ENCODE results near the gene ERC1.

The ERC1 gene

GRCh38 chr12:1127021-1127420 lies 136.0 kb downstream of the ERC1 start:
- H3K4me2 ChIP-seq (ENCODE audit: low read depth, low read length), result no peak overlapping the region
- H4K20me1 ChIP-seq (ENCODE audit: insufficient read depth, low read length), result no peaks in the 10 kb centered on the region
- H3K4me3 ChIP-seq (ENCODE audit: low read length), result no peak overlapping the region
- no peak overlapping the region for H3K27ac ChIP-seq (ENCODE audit: low read length)
- peaks cover 4% of the 10 kb centered on the region; the same call in 1 of the 2 replicates for H3K4me1 ChIP-seq (ENCODE audit: low read length)
- TF ChIP-seq EZH2phosphoT487 (IDR thresholded peaks at IDR 0.05; ENCODE audit: low read length) (no peak), EZH2 (optimal IDR thresholded peaks at IDR 0.05; ENCODE audit: low read depth, low read length) (no peak), CTCF (IDR thresholded peaks at IDR 0.05; ENCODE audit: low read length) (no peak)
- H3K9ac ChIP-seq (ENCODE audit: low read length), result no peak overlapping the region
- H3K36me3 ChIP-seq (replicated peaks; ENCODE audit: insufficient read depth, low read length), result no peaks in the 10 kb centered on the region
- no peaks in the 10 kb centered on the region for H3K9me2 ChIP-seq (replicated peaks; ENCODE audit: insufficient read depth, low read length)
- H3F3A ChIP-seq (ENCODE audit: insufficient read depth, low read length), result peaks cover 10% of the 10 kb centered on the region
- H3K9me3 ChIP-seq (replicated peaks; ENCODE audit: insufficient read depth, low read length), result no peaks in the 10 kb centered on the region
- H3K27me3 ChIP-seq (replicated peaks; ENCODE audit: insufficient read depth, low read length), result no peaks in the 10 kb centered on the region
- H3K79me2 ChIP-seq (ENCODE audit: low read length), result no peaks in the 10 kb centered on the region
- DNase-seq, result no peak
- no peak overlapping the region for H2AFZ ChIP-seq (ENCODE audit: low read length)

GRCh38 chr12:1130164-1130563 lies 139.1 kb downstream of the ERC1 start:
- Histone ChIP-seq H3K36me3 (replicated peaks; ENCODE audit: insufficient read depth, low read length) (no peaks in the 10 kb centered on the region), H3K9ac (ENCODE audit: low read length) (no peak overlapping the region), H3K27ac (ENCODE audit: low read length) (no peak overlapping the region), H4K20me1 (ENCODE audit: insufficient read depth, low read length) (no peaks in the 10 kb centered on the region), H2AFZ (ENCODE audit: low read length) (no peak overlapping the region), H3K27me3 (replicated peaks; ENCODE audit: insufficient read depth, low read length) (no peaks in the 10 kb centered on the region), H3K4me3 (ENCODE audit: low read length) (no peak overlapping the region), H3K4me2 (ENCODE audit: low read depth, low read length) (no peak overlapping the region), H3K4me1 (ENCODE audit: low read length) (peaks cover 4% of the 10 kb centered on the region; the same call in 1 of the 2 replicates), H3K9me2 (replicated peaks; ENCODE audit: insufficient read depth, low read length) (no peaks in the 10 kb centered on the region), H3K79me2 (ENCODE audit: low read length) (0 out of 2 replicates have a peak, but pooled peaks cover 4% of the 10 kb centered on the region), H3F3A (ENCODE audit: insufficient read depth, low read length) (peaks cover 10% of the 10 kb centered on the region), H3K9me3 (replicated peaks; ENCODE audit: insufficient read depth, low read length) (no peaks in the 10 kb centered on the region)
- DNase-seq, result no peak
- TF ChIP-seq EZH2 (optimal IDR thresholded peaks at IDR 0.05; ENCODE audit: low read depth, low read length) (no peak), CTCF (IDR thresholded peaks at IDR 0.05; ENCODE audit: low read length) (no peak), EZH2phosphoT487 (IDR thresholded peaks at IDR 0.05; ENCODE audit: low read length) (no peak)

- DNase-seq, result no peak
- Histone ChIP-seq H3K9me3 (replicated peaks; ENCODE audit: insufficient read depth, low read length) (no peaks in the 10 kb centered on the region), H3K4me1 (ENCODE audit: low read length) (peaks cover 4% of the 10 kb centered on the region; the same call in 1 of the 2 replicates), H3K27me3 (replicated peaks; ENCODE audit: insufficient read depth, low read length) (no peaks in the 10 kb centered on the region), H3K27ac (ENCODE audit: low read length) (no peak overlapping the region), H3K4me2 (ENCODE audit: low read depth, low read length) (no peak overlapping the region), H3F3A (ENCODE audit: insufficient read depth, low read length) (peaks cover 9% of the 10 kb centered on the region), H2AFZ (ENCODE audit: low read length) (no peak overlapping the region), H3K36me3 (replicated peaks; ENCODE audit: insufficient read depth, low read length) (no peaks in the 10 kb centered on the region), H4K20me1 (ENCODE audit: insufficient read depth, low read length) (no peaks in the 10 kb centered on the region), H3K79me2 (ENCODE audit: low read length) (0 out of 2 replicates have a peak, but pooled peaks cover 4% of the 10 kb centered on the region), H3K4me3 (ENCODE audit: low read length) (no peak overlapping the region), H3K9me2 (replicated peaks; ENCODE audit: insufficient read depth, low read length) (no peaks in the 10 kb centered on the region), H3K9ac (ENCODE audit: low read length) (no peak overlapping the region)
- TF ChIP-seq EZH2 (optimal IDR thresholded peaks at IDR 0.05; ENCODE audit: low read depth, low read length) (no peak), CTCF (IDR thresholded peaks at IDR 0.05; ENCODE audit: low read length) (no peak), EZH2phosphoT487 (IDR thresholded peaks at IDR 0.05; ENCODE audit: low read length) (no peak)
These were observed 139.5 kb downstream of the ERC1 start for GRCh38 chr12:1130571-1130970.

All from MM.1S (cell line).